H1 (cell line): ENCODE data around the gene SNTG2.

Source experiments
- CBX8 ChIP-seq: fragments of 300-800, 300-1000 bp; sonication (generic); IDR thresholded peaks from 2 replicates; pipeline ENCODE4 v1.7.1; 2016; ENCODE audit warnings: low read depth, low read length, borderline replicate concordance
- RFX5 ChIP-seq: IDR thresholded peaks from 2 replicates; pipeline ENCODE4 v1.6.1; 2011; ENCODE audit warnings: low read depth, low read length, improper control_type of control experiment, borderline replicate concordance
- TF ChIP-seq, protein P1 (sequence below): IDR thresholded peaks from 2 replicates; pipeline ENCODE4 v1.6.1; 2011; ENCODE audit warnings: low read depth, mild to moderate bottlenecking, low read length; ENCODE audit not compliant: insufficient read depth

DNA sequence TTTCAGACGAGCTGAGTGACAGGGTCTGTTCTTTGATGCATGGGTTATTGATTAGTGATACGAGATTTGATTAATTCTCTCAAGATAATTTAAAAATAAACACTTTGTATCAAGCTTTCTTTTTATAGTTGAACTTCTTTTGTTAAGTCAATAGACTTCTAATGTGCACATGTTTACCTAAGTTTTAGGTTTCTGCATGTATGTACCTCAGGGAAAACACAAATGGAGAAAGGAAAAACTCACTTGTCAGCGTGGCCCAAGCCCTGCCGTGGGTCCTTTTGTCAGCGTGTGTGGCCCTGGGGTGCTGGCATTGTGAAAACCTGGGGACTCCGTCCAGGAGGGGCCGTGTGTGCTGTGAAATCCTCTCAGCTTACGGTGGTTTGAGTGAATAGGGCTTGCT, 153.7 kb downstream of the SNTG2 start:
- no peak for TF ChIP-seq RFX5
- TF ChIP-seq, protein P1, sequence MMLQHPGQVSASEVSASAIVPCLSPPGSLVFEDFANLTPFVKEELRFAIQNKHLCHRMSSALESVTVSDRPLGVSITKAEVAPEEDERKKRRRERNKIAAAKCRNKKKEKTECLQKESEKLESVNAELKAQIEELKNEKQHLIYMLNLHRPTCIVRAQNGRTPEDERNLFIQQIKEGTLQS, result no peak
- no peak for TF ChIP-seq CBX8
